ENCODE results near the gene UNC93B1. TPM values are rescaled to one million over a fixed set of nuclear protein-coding genes. Genes with fewer than 3 reads are reported as not detected.

The UNC93B1 gene
- total RNA-seq, 4 donors from 2014 or later = 43.5 to 75.9 (median 44.2) TPM

- Histone ChIP-seq H3K27ac (peak overlapping the region in 2 of 4 donors; percentile 94), H3K36me3 (peaks cover 0 to 52% (median 2%) of the 10 kb centered on the region in 3 donors), H3K27me3 (no peaks in the 10 kb centered on the region), H3K4me1 (peaks cover 0 to 61% (median 34%) of the 10 kb centered on the region in 4 donors), H3K9me3 (no peaks in the 10 kb centered on the region), H3K4me3 (no peak overlapping the region)
- TF ChIP-seq POLR2A (IDR thresholded peaks at IDR 0.05) = no peak
- TF ChIP-seq EP300 (IDR thresholded peaks at IDR 0.05) = no peak
- TF ChIP-seq CTCF (IDR thresholded peaks at IDR 0.05) = no peak
- DNase-seq (ENCODE audit: low spot score in 2 of 2) = no peak
- 72 to 100% methylated on average over 3 to 15 of the region's 27 CpGs for WGBS, 2 donors
These were observed 38.5 kb upstream of the UNC93B1 start for GRCh38 chr11:68042219-68043028.

GRCh38 chr11:68041617-68042218 lies 37.8 kb upstream of the UNC93B1 start:
- TF ChIP-seq CTCF (IDR thresholded peaks at IDR 0.05) (no peak), EP300 (IDR thresholded peaks at IDR 0.05) (no peak), POLR2A (IDR thresholded peaks at IDR 0.05) (no peak)
- Histone ChIP-seq H3K27ac (peak overlapping the region in 3 of 4 donors; percentile 94), H3K27me3 (no peaks in the 10 kb centered on the region), H3K4me3 (no peak overlapping the region), H3K36me3 (peaks cover 0 to 50% (median 2%) of the 10 kb centered on the region in 3 donors), H3K4me1 (peaks cover 0 to 68% (median 39%) of the 10 kb centered on the region in 4 donors), H3K9me3 (no peaks in the 10 kb centered on the region)
- no peak for DNase-seq (ENCODE audit: low spot score in 2 of 2)
- 78 to 81% methylated on average over 12 of the region's 12 CpGs for WGBS, 2 donors

- Histone ChIP-seq H3K4me1 (peaks cover 0 to 74% (median 40%) of the 10 kb centered on the region in 4 donors), H3K4me3 (peak overlapping the region; percentile 57 to 95 (median 74)), H3K27me3 (no peaks in the 10 kb centered on the region), H3K36me3 (peaks cover 0 to 54% (median 2%) of the 10 kb centered on the region in 3 donors), H3K9me3 (no peaks in the 10 kb centered on the region), H3K27ac (peak overlapping the region; percentile 71 to 94 (median 94))
- whole genome bisulfite sequencing, 2 donors = 66 to 80% methylated on average over 10 to 23 of the region's 23 CpGs
- TF ChIP-seq EP300 (IDR thresholded peaks at IDR 0.05) (no peak), CTCF (IDR thresholded peaks at IDR 0.05) (no peak), POLR2A (IDR thresholded peaks at IDR 0.05) (no peak)
- DNase-seq (ENCODE audit: low spot score in 2 of 2) = no peak
These were observed 37.2 kb upstream of the UNC93B1 start for GRCh38 chr11:68040957-68041591.

DNA sequence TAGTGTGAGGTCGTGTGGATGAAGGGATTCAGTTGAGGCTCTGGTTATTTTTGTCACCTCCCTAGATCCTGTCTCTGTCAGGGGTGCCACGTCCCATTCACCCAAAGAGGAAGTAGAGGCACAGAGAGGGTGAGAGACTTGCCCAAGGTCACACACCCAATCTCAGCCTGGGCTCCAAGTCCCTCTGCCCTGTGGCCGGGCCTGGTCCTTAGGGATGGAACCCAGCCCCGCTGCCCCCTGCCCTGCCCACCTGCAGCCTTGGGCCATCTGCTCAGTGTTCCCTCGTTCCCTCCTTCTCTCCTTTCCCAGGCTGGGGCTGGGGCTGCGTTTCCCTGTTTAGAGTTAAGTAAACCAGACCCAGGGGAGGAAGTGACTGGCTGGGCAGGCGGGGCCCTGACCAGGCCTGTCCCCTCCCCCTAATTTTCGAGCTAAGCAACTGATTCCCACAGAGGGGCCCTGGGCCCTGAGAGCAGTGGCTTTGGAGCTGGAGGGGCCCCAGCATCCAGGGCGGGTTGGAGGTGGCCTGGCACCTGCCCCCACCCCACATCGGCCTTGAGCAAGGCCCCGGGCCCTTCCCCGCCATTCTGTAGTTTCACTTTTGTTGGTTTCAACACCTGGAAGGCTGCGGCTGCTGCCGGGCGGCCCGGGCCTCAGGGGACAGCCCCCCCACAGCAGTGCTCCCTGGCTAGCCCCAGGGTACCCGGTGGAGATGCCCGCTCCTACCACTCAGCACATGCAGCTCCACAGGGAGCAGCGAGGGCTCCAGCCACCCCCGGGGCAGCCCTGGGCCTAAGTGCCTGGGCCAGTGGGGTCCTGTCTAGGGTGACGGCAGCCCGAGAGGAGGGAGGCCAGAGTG lies 36.4 kb upstream of the UNC93B1 start:
- DNase-seq (ENCODE audit: low spot score in 2 of 2) = peak; percentile 44 to 48
- 26 to 35% methylated on average over 20 to 22 of the region's 22 CpGs for WGBS, 2 donors

More for the DNA sequence above, 36.4 kb upstream of the UNC93B1 start:
- peak overlapping the region; percentile 57 to 95 (median 74) for H3K4me3 ChIP-seq
- H3K27me3 ChIP-seq = no peaks in the 10 kb centered on the region
- H3K9me3 ChIP-seq = no peaks in the 10 kb centered on the region
- H3K36me3 ChIP-seq = peaks cover 0 to 53% (median 2%) of the 10 kb centered on the region in 3 donors
- H3K27ac ChIP-seq = peak overlapping the region; percentile 71 to 94 (median 94)
- peak in 1 of 2 donors; percentile 25 for TF ChIP-seq EP300 (IDR thresholded peaks at IDR 0.05)
- peak in 1 of 2 donors; percentile 23 for TF ChIP-seq POLR2A (IDR thresholded peaks at IDR 0.05)
- no peak for TF ChIP-seq CTCF (IDR thresholded peaks at IDR 0.05)
- H3K4me1 ChIP-seq = peaks cover 0 to 76% (median 40%) of the 10 kb centered on the region in 4 donors
